Esophagus (tissue), 2 donors: ENCODE data around the gene ROM1. TPM values are rescaled to one million over a fixed set of nuclear protein-coding genes. Genes with fewer than 3 reads are reported as not detected.
A peak's percentile ranks its signal among the peaks of the same experiment; 100 is the strongest.

ENCODE experiments used
- H3K27ac ChIP-seq, 2 donors: one replicate each; pipeline ENCODE4 v1.5.1; 2013; ENCODE audit warnings: low read depth in 2 of 2, mild to moderate bottlenecking in 2 of 2, inconsistent platforms in 1 of 2, low read length in 1 of 2, moderate library complexity in 1 of 2
- H3K27me3 ChIP-seq, 2 donors: one replicate each; pipeline ENCODE4 v1.6.1; 2013; ENCODE audit warnings: low read length in 2 of 2, control low read depth in 1 of 2, mild to moderate bottlenecking in 1 of 2; ENCODE audit not compliant: insufficient read depth in 2 of 2, control insufficient read depth in 1 of 2
- H3K36me3 ChIP-seq, 2 donors: one replicate each; pipeline ENCODE4 v1.6.1; 2013; ENCODE audit warnings: low read length in 1 of 2; ENCODE audit not compliant: control insufficient read depth in 2 of 2, insufficient read depth in 2 of 2
- H3K4me1 ChIP-seq, 2 donors: one replicate each; pipeline ENCODE4 v1.6.1; 2013; ENCODE audit warnings: low read length in 1 of 2; ENCODE audit not compliant: control insufficient read depth in 2 of 2, insufficient read depth in 2 of 2
- H3K4me3 ChIP-seq, 2 donors: one replicate each; pipeline ENCODE4 v1.5.1; 2013; ENCODE audit warnings: low read length in 2 of 2, mild to moderate bottlenecking in 2 of 2, low read depth in 1 of 2, moderate library complexity in 1 of 2
- H3K9me3 ChIP-seq, 2 donors: one replicate each; pipeline ENCODE4 v1.6.1; 2013; ENCODE audit warnings: mild to moderate bottlenecking in 2 of 2, low read depth in 1 of 2, low read length in 1 of 2, moderate library complexity in 1 of 2; ENCODE audit not compliant: control insufficient read depth in 2 of 2, insufficient read depth in 1 of 2
- WGBS, 2 donors: extraction: QIAGEN DNeasy Blood & Tissue Kit; methylation state at CpG; one replicate each; pipeline ENCODE4 v1.1.7; 2013; 5-methylcytosine and 5-hydroxymethylcytosine counted together
- polyA plus RNA-seq, 2 donors: library from polyadenylated mRNA; stranded (reverse); fragments of 200-250 nt; gene quantifications; one replicate each; pipeline ENCODE4 v1.2.3, GENCODE V29; 2013
- donor health status: healthy with polysubstance abuse.
- donor health status: Bipolar disorder and iron deficiency.

Gene ROM1
- polyA plus RNA-seq, 2 donors = 7.4 to 10.5 TPM

DNA sequence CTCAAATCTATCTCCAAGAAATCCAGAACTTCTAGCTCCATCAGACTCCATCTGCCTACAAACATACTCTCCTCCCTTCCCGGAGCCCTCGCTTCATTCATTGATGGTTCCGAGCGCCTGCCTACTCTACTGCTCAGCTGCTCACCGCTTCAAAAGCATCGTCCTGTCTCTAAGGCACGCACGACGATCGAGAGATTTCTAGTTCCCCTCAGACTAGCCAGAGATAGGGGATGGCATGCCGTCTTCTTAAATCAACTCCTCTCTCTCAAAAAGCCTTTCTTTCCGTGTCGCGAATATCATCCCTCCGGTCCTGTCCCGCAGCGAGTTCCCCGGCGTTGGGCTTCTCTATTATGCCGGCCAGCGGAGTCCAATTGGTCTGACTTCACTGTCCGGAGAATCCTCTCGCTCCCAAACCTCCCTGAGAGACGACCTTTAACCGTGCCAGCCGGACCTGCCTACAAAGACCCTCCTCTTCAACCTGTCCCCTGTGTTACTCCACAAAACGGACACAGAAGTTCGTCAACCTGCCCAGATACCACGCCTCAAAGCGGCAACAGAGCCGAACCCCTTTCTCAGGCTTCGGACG is 40.0 kb upstream of the ROM1 start:
- peaks cover 0 to 21% of the 10 kb centered on the region in 2 donors for H3K36me3 ChIP-seq
- peaks cover 0 to 8% of the 10 kb centered on the region in 2 donors for H3K4me1 ChIP-seq

DNA sequence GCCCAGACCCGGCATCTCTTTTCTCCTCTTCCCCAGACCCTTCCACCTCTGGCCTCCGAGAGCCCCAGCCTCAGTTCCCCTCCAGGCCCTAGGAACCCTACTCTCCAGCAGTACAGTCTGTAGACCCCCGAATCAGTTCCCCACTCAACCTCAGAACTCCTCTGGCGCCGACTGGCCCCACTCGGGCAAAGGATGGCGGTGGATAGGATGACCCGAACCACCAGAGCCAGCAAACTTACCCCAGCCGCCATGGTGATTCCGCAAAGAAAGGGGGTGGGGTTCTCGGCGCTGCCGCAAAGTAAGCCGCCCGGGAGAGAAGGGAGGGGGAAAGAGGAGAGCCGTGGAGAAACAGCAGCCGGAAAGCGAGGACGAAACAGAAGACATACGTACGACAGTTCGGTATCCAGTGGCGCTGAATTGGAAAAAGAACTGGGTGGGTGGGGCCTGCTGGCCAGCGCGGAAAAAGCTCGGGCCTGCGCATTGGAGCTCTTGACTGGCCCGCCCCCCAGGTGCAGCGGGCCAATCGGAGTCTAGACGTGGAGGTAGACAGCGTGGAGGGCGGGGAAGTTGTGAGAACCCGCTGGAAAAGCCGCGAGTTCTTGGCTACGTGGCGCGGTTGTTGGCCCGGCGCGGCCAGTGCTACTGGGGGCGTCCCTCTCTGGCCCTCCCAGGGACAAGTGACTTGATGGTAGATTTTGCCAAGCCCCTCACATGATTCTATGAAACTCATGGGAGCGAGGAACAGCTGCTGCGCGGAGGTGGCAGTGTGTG is 39.3 kb upstream of the ROM1 start, which contains the start of gene EEF1G:
Gene EEF1G (minus strand): TSS at position 300 of the 771 bp plus-strand sequence. CDS start 49 bp downstream, at position 251.
- Histone ChIP-seq H3K27me3 (no peaks in the 10 kb centered on the region), H3K4me1 (peaks cover 0 to 8% of the 10 kb centered on the region in 2 donors), H3K4me3 (peak within 1 kb of the TSS; percentile 77 to 96), H3K36me3 (peaks cover 0 to 26% of the 10 kb centered on the region in 2 donors), H3K27ac (peak within 1 kb of the TSS; percentile 94 to 97), H3K9me3 (no peaks in the 10 kb centered on the region)
- WGBS, 2 donors = 0% methylated on average over 45 to 46 of the region's 46 CpGs

More for the DNA sequence above, 40.0 kb upstream of the ROM1 start:
- peak overlapping the region; percentile 82 to 87 for H3K27ac ChIP-seq
- 1% methylated on average over 33 of the region's 33 CpGs for WGBS, 2 donors
- H3K4me3 ChIP-seq = peak overlapping the region; percentile 77 to 96
- H3K27me3 ChIP-seq = no peaks in the 10 kb centered on the region
- no peaks in the 10 kb centered on the region for H3K9me3 ChIP-seq

DNA sequence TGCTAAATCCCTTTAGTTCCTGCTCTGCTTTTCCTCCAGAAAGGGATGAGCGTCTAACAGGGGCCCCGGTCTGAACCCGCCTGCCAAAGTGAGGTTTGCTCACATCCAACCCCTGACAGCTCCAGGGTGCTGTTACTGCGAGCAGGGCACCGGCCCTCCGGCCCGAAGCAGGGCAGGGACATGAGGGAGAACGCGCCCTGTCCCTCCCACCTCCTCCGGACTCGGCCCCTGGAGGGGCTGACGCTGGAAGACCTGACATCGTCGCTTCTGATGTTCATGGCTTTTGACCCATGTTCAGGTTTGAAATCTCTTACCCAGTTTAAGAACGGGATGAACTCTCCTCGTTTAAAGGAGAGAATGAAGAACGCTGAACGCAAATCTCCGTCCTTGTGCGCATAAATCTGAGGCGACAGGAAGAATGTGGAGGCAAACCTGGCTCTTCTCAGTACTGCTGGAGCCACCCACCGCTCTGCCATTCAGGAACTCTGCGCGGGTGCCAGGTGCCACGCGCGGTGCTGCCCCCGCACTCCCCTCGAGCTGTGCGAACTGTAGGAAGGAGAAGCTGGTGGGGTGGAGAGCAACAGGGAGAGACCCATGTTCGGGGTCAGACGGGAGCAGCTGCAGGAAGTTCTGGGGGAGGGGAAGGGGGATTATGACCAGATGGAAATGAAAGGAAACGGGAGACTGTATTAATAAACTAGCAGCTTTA is 38.5 kb upstream of the ROM1 start:
- WGBS, 2 donors = 1% methylated on average over 33 of the region's 33 CpGs
- H3K4me1 ChIP-seq = peaks cover 0 to 8% of the 10 kb centered on the region in 2 donors
- peaks cover 0 to 26% of the 10 kb centered on the region in 2 donors for H3K36me3 ChIP-seq

DNA sequence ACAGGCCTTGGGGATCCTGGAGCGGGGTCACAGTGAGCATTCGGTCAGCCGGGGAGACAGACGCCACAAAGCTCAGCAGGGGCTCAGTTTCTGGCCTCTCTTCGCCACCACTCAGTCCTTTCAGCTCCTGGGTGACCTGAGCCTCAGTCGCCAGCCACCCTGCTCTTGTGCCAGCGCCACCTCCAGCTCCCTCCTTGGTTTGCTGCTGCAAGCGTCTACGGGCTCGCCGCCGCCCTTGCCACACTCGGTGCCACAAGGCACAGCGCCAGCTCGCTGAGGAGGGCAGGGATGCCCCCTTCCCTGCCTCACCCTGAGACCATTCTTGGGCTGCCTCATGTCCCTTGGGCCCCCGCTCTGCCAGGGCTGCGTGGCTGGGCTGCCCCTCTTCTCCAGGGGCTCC is 37.9 kb upstream of the ROM1 start:
- Histone ChIP-seq H3K27ac (peak overlapping the region; percentile 47 to 94), H3K27me3 (no peaks in the 10 kb centered on the region), H3K9me3 (no peaks in the 10 kb centered on the region), H3K36me3 (peaks cover 0 to 23% of the 10 kb centered on the region in 2 donors), H3K4me3 (peak overlapping the region in 1 of 2 donors; percentile 83), H3K4me1 (peaks cover 0 to 8% of the 10 kb centered on the region in 2 donors)
- WGBS, 2 donors = 45 to 49% methylated on average over 16 to 17 of the region's 17 CpGs

More for the DNA sequence above, 38.5 kb upstream of the ROM1 start:
- no peaks in the 10 kb centered on the region for H3K9me3 ChIP-seq
- H3K27me3 ChIP-seq = no peaks in the 10 kb centered on the region
- H3K4me3 ChIP-seq = peak overlapping the region; percentile 67 to 83
- H3K27ac ChIP-seq = peak overlapping the region; percentile 94 to 97

DNA sequence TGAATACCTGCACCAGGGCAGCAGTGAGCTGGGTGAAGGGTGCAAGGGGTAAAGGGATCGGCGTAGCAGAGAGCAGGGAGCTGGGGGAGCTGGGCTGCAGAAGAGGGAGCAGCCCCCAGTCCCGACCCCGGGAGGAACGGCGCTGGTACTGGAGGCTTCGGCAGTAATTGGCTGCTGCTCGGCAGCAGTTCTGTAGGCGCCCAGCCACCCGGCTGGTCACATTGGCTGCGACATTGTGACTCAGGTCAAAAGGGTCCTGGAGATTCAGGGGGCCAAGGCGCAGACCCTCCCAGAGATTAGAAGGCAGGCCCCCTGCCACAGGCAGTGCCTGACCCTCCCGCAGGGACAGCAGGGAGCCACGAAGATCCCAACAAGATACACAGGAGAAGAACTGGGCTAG is 37.2 kb upstream of the ROM1 start:
- Histone ChIP-seq H3K4me3 (no peak overlapping the region), H3K4me1 (peaks cover 0 to 8% of the 10 kb centered on the region in 2 donors), H3K27ac (peak overlapping the region in 1 of 2 donors; percentile 25), H3K9me3 (no peaks in the 10 kb centered on the region), H3K36me3 (peaks cover 2 to 18% of the 10 kb centered on the region in 2 donors), H3K27me3 (no peaks in the 10 kb centered on the region)
- 89% methylated on average over 14 of the region's 14 CpGs for WGBS, 2 donors

DNA sequence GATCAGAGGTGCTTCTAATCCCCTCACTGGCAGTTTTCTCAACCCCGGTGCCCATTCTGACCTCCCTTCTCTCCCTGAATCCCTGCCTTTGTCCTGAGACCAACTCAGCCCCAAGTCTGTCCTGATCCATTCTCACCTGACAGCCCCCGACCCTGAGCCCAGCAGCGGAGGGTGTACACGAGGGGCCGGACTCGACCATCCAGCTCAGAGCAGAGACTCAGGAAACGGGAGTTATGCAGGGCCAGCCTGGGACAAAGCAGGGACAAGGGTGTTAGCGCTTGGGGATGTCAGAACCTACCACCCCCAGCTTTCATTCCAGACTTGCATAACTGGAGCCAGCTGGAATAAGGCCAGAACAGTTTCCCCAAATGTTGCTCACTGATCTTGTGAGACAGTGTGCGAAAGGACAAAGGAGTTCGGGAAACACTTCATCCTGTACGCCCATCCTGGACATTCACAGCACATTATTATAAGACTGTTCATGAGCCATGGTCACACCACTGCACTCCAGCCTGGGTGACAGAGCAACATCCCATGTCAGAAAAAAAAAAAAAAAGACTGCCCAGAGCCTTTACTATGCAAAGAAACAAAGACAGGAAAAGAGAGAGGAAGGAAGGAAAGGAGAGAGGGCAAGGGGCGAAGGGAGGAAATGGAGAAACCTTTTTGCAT is 35.9 kb upstream of the ROM1 start:
- Histone ChIP-seq H3K36me3 (peaks cover 5 to 18% of the 10 kb centered on the region in 2 donors), H3K4me1 (peaks cover 0 to 8% of the 10 kb centered on the region in 2 donors), H3K4me3 (no peak overlapping the region), H3K27me3 (no peaks in the 10 kb centered on the region), H3K27ac (peak overlapping the region; percentile 65 to 78), H3K9me3 (no peaks in the 10 kb centered on the region)
- 69 to 72% methylated on average over 12 of the region's 12 CpGs for WGBS, 2 donors

DNA sequence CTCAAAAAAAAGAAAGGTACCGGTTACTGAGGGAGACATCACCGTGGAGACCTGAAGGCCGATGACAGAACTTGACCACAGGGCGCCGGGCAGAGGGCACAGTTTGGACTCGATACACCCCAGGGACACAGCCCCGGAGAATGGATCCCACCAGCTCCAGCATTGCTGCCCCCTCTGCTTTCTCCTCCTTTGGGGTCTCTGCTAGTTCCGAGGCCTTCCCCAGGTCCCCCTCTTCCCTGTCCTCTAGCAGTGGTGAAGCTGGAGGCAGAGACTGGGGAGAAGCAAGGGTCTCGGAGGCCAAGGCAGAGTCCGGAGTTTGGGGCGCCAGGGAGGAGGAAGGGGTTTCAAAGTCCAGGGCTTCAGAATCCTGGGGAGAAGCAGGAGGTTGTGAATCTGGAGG is 34.5 kb upstream of the ROM1 start:
- H3K27ac ChIP-seq = no peak overlapping the region
- no peaks in the 10 kb centered on the region for H3K9me3 ChIP-seq
- 95 to 97% methylated on average over 11 of the region's 11 CpGs for WGBS, 2 donors

DNA sequence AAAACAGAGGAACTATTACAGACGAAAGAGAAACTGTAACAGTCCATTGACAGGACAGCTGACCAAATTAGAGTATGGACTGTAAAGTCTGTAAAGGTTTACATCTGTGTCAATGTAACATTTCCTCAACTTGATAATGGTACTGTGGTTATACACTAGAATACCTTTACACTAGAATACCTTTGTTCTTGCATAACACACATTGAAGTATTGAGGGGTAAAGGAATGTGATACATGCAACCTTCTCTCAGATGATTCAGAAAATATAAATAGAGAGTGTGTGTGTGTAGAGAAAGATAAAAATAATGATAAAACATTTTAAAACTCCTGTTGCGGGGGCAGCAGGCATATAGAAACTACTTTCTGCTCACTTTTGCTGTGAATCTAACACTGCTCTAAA is 33.8 kb upstream of the ROM1 start:
- 91 to 96% methylated on average over 2 of the region's 2 CpGs for WGBS, 2 donors

More for the DNA sequence above, 34.5 kb upstream of the ROM1 start:
- Histone ChIP-seq H3K36me3 (peaks cover 5 to 18% of the 10 kb centered on the region in 2 donors), H3K4me3 (no peak overlapping the region), H3K27me3 (no peaks in the 10 kb centered on the region), H3K4me1 (peaks cover 0 to 8% of the 10 kb centered on the region in 2 donors)

More for the DNA sequence above, 33.8 kb upstream of the ROM1 start:
- Histone ChIP-seq H3K9me3 (no peaks in the 10 kb centered on the region), H3K36me3 (peaks cover 5 to 18% of the 10 kb centered on the region in 2 donors), H3K27ac (no peak overlapping the region), H3K27me3 (no peaks in the 10 kb centered on the region), H3K4me1 (peaks cover 0 to 8% of the 10 kb centered on the region in 2 donors), H3K4me3 (no peak overlapping the region)
